Small intestine (tissue), 7 donors: Measurements from ENCODE around the gene USP48. TPM values are rescaled to one million over a fixed set of nuclear protein-coding genes. Genes with fewer than 3 reads are reported as not detected.

Experiments
- DNase-seq, 2 donors: peaks; one replicate each; pipeline versions ENCODE4 v3.0.0 to v3.0.0-alpha.2; 2013
- FAIRE-seq: peaks from 2 replicates; lab custom pipeline; 2012; peaks lifted over from hg19 to GRCh38; lab: Jason Lieb, UNC
- H3K27ac ChIP-seq, 3 donors: one replicate each; pipeline ENCODE4 v1.5.1; 2013; ENCODE audit warnings: low read length in 2 of 3, mild to moderate bottlenecking in 2 of 3, control low read depth in 1 of 3, inconsistent platforms in 1 of 3, low read depth in 1 of 3, moderate library complexity in 1 of 3
- H3K27me3 ChIP-seq, 3 donors: one replicate each; pipeline ENCODE4 v1.6.1; 2013; ENCODE audit warnings: low read length in 3 of 3, inconsistent platforms in 1 of 3; ENCODE audit not compliant: control insufficient read depth in 3 of 3, insufficient read depth in 3 of 3
- H3K36me3 ChIP-seq, 3 donors: one replicate each; pipeline ENCODE4 v1.6.1; 2013; ENCODE audit warnings: low read length in 3 of 3, inconsistent platforms in 1 of 3, low read depth in 1 of 3, mild to moderate bottlenecking in 1 of 3, moderate library complexity in 1 of 3; ENCODE audit not compliant: control insufficient read depth in 3 of 3, insufficient read depth in 2 of 3
- H3K4me1 ChIP-seq, 3 donors: one replicate each; pipeline ENCODE4 v1.6.1; 2013; ENCODE audit warnings: low read length in 2 of 3, inconsistent platforms in 1 of 3, low read depth in 1 of 3, mild to moderate bottlenecking in 1 of 3, moderate library complexity in 1 of 3; ENCODE audit not compliant: control insufficient read depth in 3 of 3, insufficient read depth in 2 of 3
- H3K4me3 ChIP-seq, 3 donors: one replicate each; pipeline ENCODE4 v1.5.1; 2013; ENCODE audit warnings: low read length in 3 of 3, control low read depth in 1 of 3, inconsistent platforms in 1 of 3, low read depth in 1 of 3, mild to moderate bottlenecking in 1 of 3, moderate library complexity in 1 of 3
- H3K9me3 ChIP-seq, 2 donors: one replicate each; pipeline ENCODE4 v1.6.1; 2013; ENCODE audit warnings: low read depth in 1 of 2, low read length in 1 of 2; ENCODE audit not compliant: control insufficient read depth in 2 of 2, insufficient read depth in 1 of 2
- WGBS, 3 donors: extraction: QIAGEN DNeasy Blood & Tissue Kit; methylation state at CpG; one replicate each; pipeline ENCODE4 v1.1.7; 2013; 5-methylcytosine and 5-hydroxymethylcytosine counted together
- polyA plus RNA-seq, 4 donors: library from polyadenylated mRNA; stranded (reverse) in 3 of 4; unstranded in 1 of 4; fragments of 200-250 nt in 3 of 4; fragments of 120-200 nt in 1 of 4; gene quantifications; one replicate each; pipeline versions ENCODE4 v1.2.1 to v1.2.3, GENCODE V29; 2013
- donor health status: healthy with polysubstance abuse.
- donor health status: control.
- donor health status: control.
- donor health status: Bipolar disorder and iron deficiency.
- donor health status: healthy.

Gene USP48
- polyA plus RNA-seq, 4 donors = 15.1 to 43.1 (median 17.8) TPM

DNA sequence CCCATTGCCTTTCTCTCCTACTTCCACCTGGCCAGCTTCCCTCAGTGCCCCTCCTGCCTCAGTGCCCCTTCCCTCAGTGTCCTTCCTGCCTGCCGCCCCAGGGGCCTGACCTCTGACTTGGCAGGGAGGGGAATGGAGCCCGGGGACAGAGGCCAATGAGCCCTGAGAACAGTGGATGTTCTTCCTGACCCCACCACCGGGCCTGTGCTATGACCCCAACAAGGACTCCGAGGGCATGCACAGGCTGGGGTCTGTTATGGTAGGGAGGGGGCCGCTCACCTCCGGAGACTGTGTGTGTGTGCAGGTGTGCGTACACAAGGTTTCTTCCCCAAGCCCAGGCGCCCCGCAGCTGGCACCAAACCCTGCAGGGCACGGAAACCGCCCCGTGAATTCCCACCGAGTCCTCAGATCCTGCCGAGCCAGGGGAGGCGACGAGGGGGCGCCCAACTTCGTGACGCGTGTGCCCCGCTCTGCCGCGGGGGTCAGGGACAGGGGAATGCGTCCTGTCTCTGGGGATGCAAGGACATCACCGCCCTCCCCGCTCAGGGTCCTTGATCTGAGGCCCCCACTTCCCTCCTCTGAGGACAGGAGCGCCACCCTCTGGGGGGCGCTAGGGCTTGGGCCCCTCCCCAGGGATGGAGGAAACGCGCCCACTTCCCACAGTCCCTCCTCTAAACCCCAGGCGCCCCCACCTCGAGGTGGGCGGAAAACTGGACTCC is 114.6 kb downstream of the USP48 start:
- no peak overlapping the region for H3K27ac ChIP-seq
- peak overlapping the region in 2 of 3 donors; percentile 36 to 38 for H3K4me3 ChIP-seq
- H3K4me1 ChIP-seq = peaks cover 0 to 25% (median 8%) of the 10 kb centered on the region in 3 donors
- peaks cover 0 to 24% (median 5%) of the 10 kb centered on the region in 3 donors for H3K27me3 ChIP-seq
- 5 to 8% (median 8%) methylated on average over 26 to 33 of the region's 33 CpGs for WGBS, 3 donors
- H3K9me3 ChIP-seq = no peaks in the 10 kb centered on the region
- no peaks in the 10 kb centered on the region for H3K36me3 ChIP-seq
- FAIRE-seq = no peak
- peak in 1 of 2 donors; percentile 34 for DNase-seq

DNA sequence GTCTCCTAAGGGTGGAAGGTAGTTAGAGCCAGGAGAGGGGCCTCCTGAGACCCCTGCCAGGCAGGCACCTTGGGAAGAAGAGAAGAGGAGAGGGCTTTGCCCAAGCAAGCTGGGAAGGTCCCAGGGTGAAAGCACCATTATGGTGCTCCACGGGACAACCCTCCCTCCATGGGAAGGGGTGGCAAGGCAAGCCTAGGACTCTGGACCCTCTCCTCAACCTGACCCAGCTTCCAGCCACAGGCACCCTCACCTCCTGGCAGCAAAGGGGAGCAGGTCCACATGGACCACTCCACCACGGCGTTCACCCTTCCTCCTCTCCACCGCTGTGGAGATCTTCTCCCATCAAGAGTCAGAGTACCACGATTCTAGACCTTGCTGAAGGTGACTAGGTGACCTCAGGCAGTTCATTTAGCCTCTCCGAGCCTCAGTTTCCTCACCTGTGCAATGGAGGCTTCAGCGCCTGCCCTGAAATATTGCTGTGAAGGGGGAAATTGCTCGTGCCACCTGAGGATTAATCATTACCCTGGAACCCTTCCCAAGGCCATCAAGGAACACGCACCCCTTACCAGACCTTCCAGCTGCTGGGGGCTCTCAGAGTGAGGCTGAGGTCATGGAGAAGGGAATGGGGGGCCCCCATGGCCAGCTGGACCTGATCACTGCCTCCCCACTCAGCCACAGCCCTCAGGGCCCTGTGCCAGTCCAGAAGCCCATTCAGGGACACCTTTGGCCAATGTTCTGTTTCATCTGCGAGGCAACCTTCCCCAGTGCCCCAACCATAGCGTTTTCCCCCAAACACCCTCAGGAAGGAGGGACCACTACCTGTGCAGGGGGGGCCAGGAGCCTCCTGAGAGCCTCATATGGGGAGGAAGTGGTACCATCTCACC is 115.4 kb downstream of the USP48 start:
- no peak for DNase-seq
- H3K9me3 ChIP-seq = no peaks in the 10 kb centered on the region
- H3K4me3 ChIP-seq = no peak overlapping the region
- FAIRE-seq = no peak
- peaks cover 0 to 24% (median 5%) of the 10 kb centered on the region in 3 donors for H3K27me3 ChIP-seq
- no peak overlapping the region for H3K27ac ChIP-seq
- no peaks in the 10 kb centered on the region for H3K36me3 ChIP-seq
- H3K4me1 ChIP-seq = peaks cover 0 to 25% (median 3%) of the 10 kb centered on the region in 3 donors
- 66 to 76% (median 70%) methylated on average over 8 to 11 of the region's 11 CpGs for WGBS, 3 donors

DNA sequence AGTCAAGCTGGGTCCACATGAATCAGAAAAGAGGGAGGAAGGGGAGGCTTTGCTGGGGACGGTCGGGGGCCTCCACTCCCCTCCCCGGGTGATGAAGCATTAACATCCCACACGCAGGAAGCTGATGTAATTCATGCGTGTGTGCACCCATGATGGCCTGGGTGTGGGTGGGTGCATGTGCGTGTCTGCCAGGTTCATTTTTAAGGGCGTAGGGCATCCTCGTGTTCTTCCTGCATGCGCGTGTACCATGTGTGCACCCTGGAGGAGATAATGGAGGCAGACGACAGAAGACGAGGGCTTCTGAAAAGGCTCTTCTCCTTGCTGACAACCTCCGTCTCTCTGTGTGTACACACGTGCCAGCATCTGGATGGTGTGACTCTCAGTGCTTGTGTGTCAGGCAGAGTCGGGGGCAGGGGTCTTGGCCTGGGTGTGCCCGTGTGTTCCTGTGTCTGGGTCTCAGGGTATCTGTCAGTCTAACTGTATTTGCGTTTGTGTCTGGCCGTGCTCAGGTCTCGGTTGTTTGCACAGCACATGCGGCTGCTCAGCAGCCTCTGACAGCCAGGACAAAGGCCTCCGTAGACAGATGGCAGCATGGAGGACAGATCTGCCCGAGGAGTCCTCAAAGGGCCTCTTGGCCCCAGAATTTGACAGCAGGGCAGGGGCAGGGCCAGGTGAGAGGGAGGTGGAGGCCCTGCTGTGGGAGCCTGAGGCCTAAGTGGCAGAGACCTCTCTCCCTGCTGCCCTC is 116.2 kb downstream of the USP48 start:
- no peaks in the 10 kb centered on the region for H3K36me3 ChIP-seq
- H3K4me3 ChIP-seq = no peak overlapping the region
- no peak overlapping the region for H3K27ac ChIP-seq
- no peak for FAIRE-seq
- WGBS, 3 donors = 60 to 62% (median 60%) methylated on average over 22 of the region's 22 CpGs
- no peaks in the 10 kb centered on the region for H3K9me3 ChIP-seq
- DNase-seq = peak in 1 of 2 donors; percentile 36
- peaks cover 0 to 24% (median 5%) of the 10 kb centered on the region in 3 donors for H3K27me3 ChIP-seq
- peaks cover 0 to 25% (median 3%) of the 10 kb centered on the region in 3 donors for H3K4me1 ChIP-seq

DNA sequence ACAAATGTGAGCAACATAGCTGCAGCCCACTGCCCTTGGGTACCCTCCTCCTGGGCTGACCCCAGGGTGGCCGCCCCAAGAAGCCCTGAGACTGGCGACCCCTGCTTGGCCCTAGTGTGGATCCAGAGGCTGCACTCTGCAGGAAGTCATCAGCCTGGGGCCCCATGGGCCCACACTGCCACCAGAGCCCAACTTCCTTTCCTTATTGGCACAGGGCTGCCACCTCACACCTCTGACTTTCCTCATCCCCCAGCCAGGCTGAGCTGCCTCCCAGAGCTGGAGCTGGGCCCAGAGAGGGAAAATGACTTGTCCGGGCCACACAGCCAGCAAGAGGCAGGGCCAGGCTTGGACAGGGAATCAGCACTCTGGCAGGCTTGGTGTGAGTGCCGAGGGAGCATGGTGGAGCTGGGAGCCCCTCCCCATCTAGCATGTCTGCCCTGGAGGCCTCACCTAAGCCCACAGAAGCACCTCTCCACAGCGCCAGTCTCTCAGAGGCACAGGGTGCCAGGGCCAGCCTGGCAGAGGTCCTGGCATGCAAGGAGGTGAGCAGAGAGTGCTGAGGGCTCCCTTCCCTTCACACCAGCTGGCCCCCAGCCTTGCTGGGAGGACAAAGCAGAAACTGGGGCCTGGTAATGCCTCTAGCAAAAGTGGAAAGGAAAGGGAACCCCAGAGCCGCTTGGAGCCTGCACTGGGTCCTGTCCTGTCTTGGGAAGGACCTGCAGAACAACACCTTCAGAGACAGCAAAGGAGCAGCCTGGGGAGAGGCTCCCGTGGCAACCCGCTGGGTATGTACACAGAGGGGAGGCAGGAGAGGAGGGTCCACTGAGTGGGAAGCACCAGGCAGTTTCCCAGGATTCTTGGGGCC is 117.0 kb downstream of the USP48 start:
- Histone ChIP-seq H3K4me3 (no peak overlapping the region), H3K9me3 (no peaks in the 10 kb centered on the region), H3K27ac (no peak overlapping the region), H3K4me1 (peaks cover 0 to 25% (median 3%) of the 10 kb centered on the region in 3 donors), H3K27me3 (peaks cover 0 to 24% (median 5%) of the 10 kb centered on the region in 3 donors), H3K36me3 (no peaks in the 10 kb centered on the region)
- 72 to 73% (median 72%) methylated on average over 7 to 8 of the region's 8 CpGs for WGBS, 3 donors
- no peak for DNase-seq
- FAIRE-seq = no peak

DNA sequence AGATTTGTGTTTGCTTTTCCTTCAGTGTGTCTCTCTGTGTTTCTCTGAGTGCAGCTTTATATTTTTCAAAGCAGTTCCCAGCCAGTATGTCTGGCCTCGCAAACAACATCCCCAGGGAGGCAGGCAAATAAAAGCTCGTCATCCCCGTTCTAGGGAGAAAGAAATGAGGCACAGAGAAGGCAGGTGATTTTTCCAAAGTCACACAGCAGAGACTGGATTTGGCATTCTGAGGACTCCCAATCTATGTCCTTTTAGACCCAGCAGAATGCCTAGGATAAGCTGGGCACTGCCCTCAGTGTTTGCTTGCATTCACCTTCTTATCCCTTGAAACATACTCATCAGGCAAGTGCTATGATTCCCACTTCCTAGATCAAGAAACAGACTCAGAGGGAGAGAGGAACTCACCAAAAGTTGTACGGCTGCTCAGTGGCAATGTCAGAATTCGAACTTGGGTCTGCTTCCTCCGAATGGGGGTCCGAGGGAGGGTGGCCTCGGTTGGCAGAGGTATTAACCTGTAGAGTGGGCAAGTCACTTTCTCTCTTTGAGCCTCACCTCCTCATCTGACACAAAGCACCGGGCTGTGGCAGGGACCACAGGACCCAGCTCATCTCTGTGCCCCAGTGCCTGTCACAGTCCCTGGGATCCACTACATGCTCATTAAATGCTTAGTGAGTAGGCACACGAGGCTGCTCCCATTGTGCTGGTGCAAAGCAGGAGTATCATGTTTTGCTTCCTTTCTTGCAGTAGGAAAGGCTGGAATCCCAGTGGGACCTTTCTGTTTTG is 118.0 kb downstream of the USP48 start:
- FAIRE-seq = no peak

DNA sequence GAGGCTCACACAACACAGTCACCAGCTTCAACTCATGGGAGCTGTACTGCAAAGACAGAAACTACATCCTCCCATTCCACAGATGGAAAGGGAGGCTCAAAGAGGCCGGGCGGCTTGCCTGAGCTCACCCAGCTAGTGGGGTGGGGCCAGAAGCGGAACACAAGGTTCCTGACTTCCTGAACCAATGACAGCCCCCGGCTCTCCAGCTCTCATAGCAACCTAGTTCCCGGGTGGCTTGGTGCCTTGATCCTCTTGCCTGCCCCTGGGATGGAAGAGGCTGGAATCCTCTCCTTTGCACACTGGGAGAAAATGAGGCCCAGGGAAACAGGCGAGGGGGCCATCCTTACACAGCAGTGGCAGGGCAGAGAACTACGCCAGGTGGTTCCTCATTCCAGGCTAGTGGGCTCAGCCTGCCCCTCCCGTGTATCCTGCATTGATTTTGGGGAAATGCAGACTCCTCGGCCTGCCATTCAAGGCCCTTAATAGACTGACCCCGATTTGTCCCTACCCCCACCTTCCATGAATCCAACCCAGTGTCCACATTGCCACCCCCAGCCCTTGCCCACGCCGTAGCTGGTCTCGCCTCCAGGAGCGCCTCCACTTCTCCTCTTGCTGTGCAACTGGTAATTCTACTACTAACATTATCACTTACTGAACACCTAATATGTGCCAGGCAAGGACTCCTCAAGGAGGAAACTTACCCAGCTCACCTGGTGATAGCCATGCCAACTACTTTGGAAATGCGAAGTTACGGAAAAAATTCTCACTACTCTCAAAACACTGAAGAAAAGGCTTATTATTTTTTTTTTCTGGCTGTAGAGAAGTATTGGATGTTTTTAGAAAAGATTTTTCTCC is 118.8 kb downstream of the USP48 start:
- H3K9me3 ChIP-seq = no peaks in the 10 kb centered on the region
- peaks cover 0 to 19% (median 3%) of the 10 kb centered on the region in 3 donors for H3K4me1 ChIP-seq
- peaks cover 0 to 26% (median 7%) of the 10 kb centered on the region in 3 donors for H3K27me3 ChIP-seq
- no peak for DNase-seq
- no peak overlapping the region for H3K27ac ChIP-seq
- H3K36me3 ChIP-seq = no peaks in the 10 kb centered on the region
- no peak for FAIRE-seq
- WGBS, 3 donors = 61 to 64% (median 63%) methylated on average over 16 of the region's 16 CpGs
- no peak overlapping the region for H3K4me3 ChIP-seq

More for the DNA sequence above, 118.0 kb downstream of the USP48 start:
- DNase-seq = no peak
- Histone ChIP-seq H3K27me3 (peaks cover 0 to 26% (median 7%) of the 10 kb centered on the region in 3 donors), H3K9me3 (no peaks in the 10 kb centered on the region), H3K4me3 (no peak overlapping the region), H3K27ac (no peak overlapping the region), H3K36me3 (no peaks in the 10 kb centered on the region), H3K4me1 (peaks cover 0 to 22% (median 3%) of the 10 kb centered on the region in 3 donors)
- WGBS, 3 donors = 61 to 80% (median 71%) methylated on average over 10 of the region's 10 CpGs
